GM10266 (cell line): ENCODE data around the gene PCGF3.

ENCODE experiments used
- DNase-seq: peaks from one replicate; pipeline ENCODE4 v3.0.0; 2012; ENCODE audit errors: extremely low spot score
- TF ChIP-seq, protein P1 (sequence below): IDR thresholded peaks from 2 replicates; pipeline ENCODE4 v1.5.1; 2012; ENCODE audit warnings: mild to moderate bottlenecking, low read depth; ENCODE audit not compliant: control insufficient read depth, insufficient read depth; ENCODE audit errors: missing control alignments

The PCGF3 gene

DNA sequence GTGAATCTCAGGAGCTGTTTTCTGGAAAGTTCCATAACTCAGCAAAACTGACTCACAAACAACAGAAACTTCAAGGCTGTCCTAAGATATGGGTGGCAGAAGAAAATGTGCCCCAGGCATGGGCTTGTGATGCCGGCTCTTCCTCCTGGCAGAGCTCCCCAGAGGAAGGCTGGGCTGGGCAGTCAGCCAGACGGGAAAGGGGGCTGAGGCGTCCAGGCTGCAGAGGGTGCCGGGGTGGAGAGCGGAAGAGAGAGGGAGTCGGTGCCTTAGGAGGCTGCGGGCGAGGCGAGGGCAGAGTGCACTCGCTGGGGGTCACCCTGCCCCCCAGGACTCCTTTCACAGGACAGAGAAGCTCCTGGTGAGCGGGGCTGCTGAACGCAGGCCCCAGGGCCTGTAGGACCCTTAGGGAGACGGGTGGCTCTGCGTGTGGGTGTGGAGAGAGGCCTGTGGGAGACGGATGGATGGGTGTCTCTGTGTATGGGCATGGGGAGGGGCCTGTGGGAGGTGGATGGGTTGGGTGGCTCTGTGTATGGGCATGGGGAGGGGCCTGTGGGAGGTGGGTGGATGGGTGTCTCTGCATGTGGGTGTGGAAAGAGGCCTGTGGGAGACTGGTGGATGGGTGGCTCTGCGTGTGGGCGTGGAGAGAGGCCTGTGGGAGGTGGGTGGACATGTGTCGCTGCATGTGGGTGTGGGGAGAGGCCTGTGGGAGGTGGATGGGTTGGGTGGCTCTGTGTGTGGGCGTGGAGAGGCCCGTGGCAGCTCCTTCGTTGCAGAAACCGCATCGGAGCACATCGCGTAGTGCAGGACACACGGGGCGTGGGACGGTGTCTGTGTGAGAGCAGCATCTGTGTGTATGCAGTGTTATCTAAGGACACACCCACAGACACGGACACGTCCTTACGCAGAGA is 15.9 kb downstream of the PCGF3 start:
- no peak for DNase-seq
- TF ChIP-seq, protein P1, sequence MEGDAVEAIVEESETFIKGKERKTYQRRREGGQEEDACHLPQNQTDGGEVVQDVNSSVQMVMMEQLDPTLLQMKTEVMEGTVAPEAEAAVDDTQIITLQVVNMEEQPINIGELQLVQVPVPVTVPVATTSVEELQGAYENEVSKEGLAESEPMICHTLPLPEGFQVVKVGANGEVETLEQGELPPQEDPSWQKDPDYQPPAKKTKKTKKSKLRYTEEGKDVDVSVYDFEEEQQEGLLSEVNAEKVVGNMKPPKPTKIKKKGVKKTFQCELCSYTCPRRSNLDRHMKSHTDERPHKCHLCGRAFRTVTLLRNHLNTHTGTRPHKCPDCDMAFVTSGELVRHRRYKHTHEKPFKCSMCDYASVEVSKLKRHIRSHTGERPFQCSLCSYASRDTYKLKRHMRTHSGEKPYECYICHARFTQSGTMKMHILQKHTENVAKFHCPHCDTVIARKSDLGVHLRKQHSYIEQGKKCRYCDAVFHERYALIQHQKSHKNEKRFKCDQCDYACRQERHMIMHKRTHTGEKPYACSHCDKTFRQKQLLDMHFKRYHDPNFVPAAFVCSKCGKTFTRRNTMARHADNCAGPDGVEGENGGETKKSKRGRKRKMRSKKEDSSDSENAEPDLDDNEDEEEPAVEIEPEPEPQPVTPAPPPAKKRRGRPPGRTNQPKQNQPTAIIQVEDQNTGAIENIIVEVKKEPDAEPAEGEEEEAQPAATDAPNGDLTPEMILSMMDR, result no peak

DNA sequence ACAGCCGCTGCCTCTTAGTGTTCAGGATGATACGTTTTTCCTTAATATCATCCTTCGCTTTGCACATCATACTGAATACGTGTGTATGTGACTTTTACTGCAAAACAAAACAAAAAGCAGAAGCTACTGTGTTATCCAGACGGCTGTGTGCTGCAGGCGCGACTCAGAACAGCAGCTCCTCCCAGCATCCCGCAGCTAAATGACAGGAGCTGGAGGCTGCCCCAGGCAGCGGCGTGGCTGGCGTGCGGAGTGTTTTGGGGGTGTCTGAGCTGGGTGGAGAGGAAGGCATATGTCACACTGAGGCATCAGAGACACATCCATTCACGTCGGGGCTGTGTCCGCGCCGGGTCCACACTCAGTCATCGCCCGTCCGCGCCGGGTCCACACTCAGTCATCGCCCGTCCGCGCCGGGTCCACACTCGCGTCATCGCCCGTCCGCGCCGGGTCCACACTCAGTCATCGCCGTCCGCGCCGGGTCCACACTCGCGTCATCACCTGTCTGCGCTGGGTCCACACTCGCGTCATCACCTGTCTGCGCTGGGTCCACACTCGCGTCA is 16.6 kb downstream of the PCGF3 start:
- TF ChIP-seq, protein P1, result no peak
- no peak for DNase-seq

- TF ChIP-seq, protein P1, result no peak
- no peak for DNase-seq
Observed at GRCh38 chr4:722851-723360, 17.3 kb downstream of the PCGF3 start.

DNA sequence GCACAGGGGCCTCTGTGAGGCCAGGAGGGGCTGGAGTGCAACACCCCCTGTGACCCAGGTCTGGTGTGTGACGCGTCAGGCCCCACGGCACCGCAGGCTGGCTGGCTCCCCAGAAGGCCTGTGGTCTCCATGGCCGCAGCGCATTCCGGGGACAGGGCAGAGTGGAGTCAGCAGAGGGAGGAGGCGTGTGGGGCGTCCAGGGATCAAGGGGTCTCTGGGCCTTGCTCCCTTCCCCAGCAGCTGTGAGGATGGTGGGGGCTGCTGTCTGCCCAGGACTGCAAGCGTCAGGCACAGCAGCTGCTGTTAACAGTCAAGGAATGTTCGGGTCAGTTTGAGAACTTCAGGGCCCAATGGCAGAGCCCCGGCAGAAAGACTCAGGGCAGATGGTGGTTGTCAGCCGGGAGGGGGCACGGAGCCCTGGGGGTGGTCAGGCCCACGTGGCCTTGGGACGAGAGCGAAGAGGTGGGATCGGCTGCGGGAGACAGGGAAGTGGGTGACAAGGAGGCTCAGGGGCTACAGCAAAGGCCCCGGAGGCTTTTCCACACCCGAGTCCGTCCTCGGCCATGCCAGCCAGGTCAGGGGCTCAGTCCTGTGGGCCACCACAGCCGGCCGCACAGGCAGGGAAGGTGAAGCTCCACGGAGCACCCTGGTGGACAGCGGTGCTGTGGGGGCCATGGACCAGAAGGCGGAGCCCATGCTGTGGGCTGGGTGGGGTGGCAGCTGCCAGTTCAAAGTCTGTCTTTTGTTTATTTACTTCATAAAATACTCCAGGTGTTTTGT is 18.3 kb downstream of the PCGF3 start:
- no peak for DNase-seq

GRCh38 chr4:725391-726234 is 20.0 kb downstream of the PCGF3 start:
- TF ChIP-seq, protein P1, result no peak
- DNase-seq, result no peak

More for the DNA sequence above, 18.3 kb downstream of the PCGF3 start:
- TF ChIP-seq, protein P1, result no peak

- no peak for DNase-seq
- TF ChIP-seq, protein P1, result no peak
Observed at GRCh38 chr4:726235-726787, 20.7 kb downstream of the PCGF3 start.
